ENCODE results near the gene ANKIB1. TPM values are rescaled to one million over a fixed set of nuclear protein-coding genes. Genes with fewer than 3 reads are reported as not detected.
A peak's percentile ranks its signal among the peaks of the same experiment; 100 is the strongest.
"Not testable (repeated sequence)": the region's sequence is repeated elsewhere in the genome, so short reads cannot be mapped to it uniquely, and the experiment has no call there.

ANKIB1 gene
- total RNA-seq, 4 donors from 2014 or later: 34.1 to 66.1 (median 58.2) TPM

DNA sequence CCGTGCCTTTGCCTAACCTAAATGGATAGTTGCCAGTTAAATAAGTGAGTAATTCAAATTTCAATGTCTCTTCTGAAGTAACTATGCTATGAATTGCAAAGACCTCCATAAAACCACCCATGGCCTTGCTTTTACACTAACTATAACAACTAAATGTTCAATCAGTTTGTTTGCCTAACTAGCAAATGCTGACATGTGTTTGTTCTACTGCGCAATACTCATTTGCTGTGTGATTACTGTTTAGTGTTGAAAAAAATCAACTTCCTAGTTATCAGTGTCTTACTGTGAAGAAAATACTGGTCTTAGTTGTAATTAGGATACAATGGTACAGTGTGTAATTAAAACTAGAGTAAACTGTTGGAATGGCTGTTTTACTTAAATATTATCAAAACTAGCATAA lies 154.2 kb downstream of the ANKIB1 start:
- Histone ChIP-seq H3K36me3 (peaks cover 34% of the 10 kb centered on the region), H3K4me1 (peaks cover 11% of the 10 kb centered on the region), H3K4me3 (no peak overlapping the region), H3K27me3 (no peaks in the 10 kb centered on the region), H3K9me3 (no peaks in the 10 kb centered on the region), H3K27ac (no peak overlapping the region)
- 90% methylated on average over 2 of the region's 2 CpGs for WGBS
- no peak for DNase-seq (ENCODE audit: low spot score in 2 of 2)
- TF ChIP-seq POLR2AphosphoS5 (IDR thresholded peaks at IDR 0.05) (no peak), POLR2A (IDR thresholded peaks at IDR 0.05) (no peak), EP300 (IDR thresholded peaks at IDR 0.05) (no peak)
- TF ChIP-seq, protein P1, sequence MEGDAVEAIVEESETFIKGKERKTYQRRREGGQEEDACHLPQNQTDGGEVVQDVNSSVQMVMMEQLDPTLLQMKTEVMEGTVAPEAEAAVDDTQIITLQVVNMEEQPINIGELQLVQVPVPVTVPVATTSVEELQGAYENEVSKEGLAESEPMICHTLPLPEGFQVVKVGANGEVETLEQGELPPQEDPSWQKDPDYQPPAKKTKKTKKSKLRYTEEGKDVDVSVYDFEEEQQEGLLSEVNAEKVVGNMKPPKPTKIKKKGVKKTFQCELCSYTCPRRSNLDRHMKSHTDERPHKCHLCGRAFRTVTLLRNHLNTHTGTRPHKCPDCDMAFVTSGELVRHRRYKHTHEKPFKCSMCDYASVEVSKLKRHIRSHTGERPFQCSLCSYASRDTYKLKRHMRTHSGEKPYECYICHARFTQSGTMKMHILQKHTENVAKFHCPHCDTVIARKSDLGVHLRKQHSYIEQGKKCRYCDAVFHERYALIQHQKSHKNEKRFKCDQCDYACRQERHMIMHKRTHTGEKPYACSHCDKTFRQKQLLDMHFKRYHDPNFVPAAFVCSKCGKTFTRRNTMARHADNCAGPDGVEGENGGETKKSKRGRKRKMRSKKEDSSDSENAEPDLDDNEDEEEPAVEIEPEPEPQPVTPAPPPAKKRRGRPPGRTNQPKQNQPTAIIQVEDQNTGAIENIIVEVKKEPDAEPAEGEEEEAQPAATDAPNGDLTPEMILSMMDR (IDR thresholded peaks at IDR 0.05): no peak

- no peak for TF ChIP-seq POLR2A (IDR thresholded peaks at IDR 0.05)
- no peak for TF ChIP-seq EP300 (IDR thresholded peaks at IDR 0.05)
- no peak for TF ChIP-seq POLR2AphosphoS5 (IDR thresholded peaks at IDR 0.05)
- TF ChIP-seq, protein P1 (IDR thresholded peaks at IDR 0.05): no peak
- no peaks in the 10 kb centered on the region for H3K9me3 ChIP-seq
- WGBS: 60% methylated on average over 3 of the region's 4 CpGs
- H3K36me3 ChIP-seq: peaks cover 10% of the 10 kb centered on the region
- DNase-seq (ENCODE audit: low spot score in 2 of 2): no peak
- H3K4me3 ChIP-seq: no peak overlapping the region
- H3K27ac ChIP-seq: peak overlapping the region; percentile 39
- H3K4me1 ChIP-seq: peaks cover 11% of the 10 kb centered on the region
- no peaks in the 10 kb centered on the region for H3K27me3 ChIP-seq
Measured at GRCh38 chr7:92402920-92403759, 157.4 kb downstream of the ANKIB1 start.

DNA sequence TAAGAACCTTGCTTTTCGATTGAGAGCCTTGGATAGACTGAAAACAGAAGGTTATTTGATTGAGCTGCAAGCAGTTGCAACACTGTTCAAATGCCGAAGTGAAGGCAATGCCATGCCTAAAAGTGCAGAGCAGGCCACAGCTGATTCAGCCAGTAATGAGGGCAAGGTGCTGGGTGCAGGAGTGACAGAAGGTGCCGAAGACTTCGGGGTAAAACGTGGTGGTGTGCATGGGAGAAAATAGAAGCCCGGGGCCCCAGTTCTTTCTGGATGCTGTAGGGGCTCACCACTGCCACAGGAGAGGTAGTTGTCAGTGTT lies 157.9 kb downstream of the ANKIB1 start:
- DNase-seq (ENCODE audit: low spot score in 2 of 2): no peak
- Histone ChIP-seq H3K27ac (peak overlapping the region; percentile 39), H3K4me1 (peaks cover 11% of the 10 kb centered on the region), H3K4me3 (no peak overlapping the region), H3K27me3 (no peaks in the 10 kb centered on the region), H3K36me3 (peaks cover 5% of the 10 kb centered on the region), H3K9me3 (no peaks in the 10 kb centered on the region)
- 89% methylated on average over 6 of the region's 6 CpGs for WGBS
- TF ChIP-seq POLR2A (IDR thresholded peaks at IDR 0.05) (no peak), EP300 (IDR thresholded peaks at IDR 0.05) (no peak), POLR2AphosphoS5 (IDR thresholded peaks at IDR 0.05) (no peak)
- TF ChIP-seq, protein P1 (IDR thresholded peaks at IDR 0.05): no peak

- no peaks in the 10 kb centered on the region for H3K27me3 ChIP-seq
- WGBS: 78% methylated on average over 6 of the region's 6 CpGs
- no peak overlapping the region for H3K4me3 ChIP-seq
- DNase-seq (ENCODE audit: low spot score in 2 of 2): no peak
- H3K9me3 ChIP-seq: no peaks in the 10 kb centered on the region
- no peak overlapping the region for H3K27ac ChIP-seq
- TF ChIP-seq POLR2A (IDR thresholded peaks at IDR 0.05): no peak
- no peak for TF ChIP-seq POLR2AphosphoS5 (IDR thresholded peaks at IDR 0.05)
- TF ChIP-seq, protein P1 (IDR thresholded peaks at IDR 0.05): no peak
- no peak for TF ChIP-seq EP300 (IDR thresholded peaks at IDR 0.05)
- no peaks in the 10 kb centered on the region for H3K36me3 ChIP-seq
- peaks cover 11% of the 10 kb centered on the region for H3K4me1 ChIP-seq
Measured at GRCh38 chr7:92404170-92404614, 158.4 kb downstream of the ANKIB1 start.

- 89% methylated on average over 1 of the region's 1 CpG for WGBS
- no peak overlapping the region for H3K27ac ChIP-seq
Measured at GRCh38 chr7:92409357-92409756, 163.6 kb downstream of the ANKIB1 start.

DNA sequence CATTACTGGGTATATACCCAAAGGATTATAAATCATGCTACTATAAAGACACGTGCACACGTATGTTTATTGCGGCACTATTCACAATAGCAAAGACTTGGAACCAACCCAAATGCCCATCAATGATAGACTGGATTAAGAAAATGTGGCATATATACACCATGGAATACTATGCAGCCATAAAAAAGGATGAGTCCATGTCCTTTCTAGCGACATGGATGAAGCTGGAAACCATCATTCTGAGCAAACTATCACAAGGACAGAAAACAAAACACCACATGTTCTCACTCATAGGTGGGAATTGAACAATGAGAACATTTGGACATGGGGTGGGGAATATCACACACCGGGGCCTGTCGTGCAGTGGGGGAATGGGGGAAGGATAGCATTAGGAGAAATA lies 164.4 kb downstream of the ANKIB1 start:
- not testable (repeated sequence) for DNase-seq (ENCODE audit: low spot score in 2 of 2); H3K36me3 ChIP-seq; H3K27ac ChIP-seq; H3K9me3 ChIP-seq; H3K27me3 ChIP-seq; H3K4me1 ChIP-seq; H3K4me3 ChIP-seq
- 98% methylated on average over 6 of the region's 6 CpGs for WGBS

More at GRCh38 chr7:92409357-92409756, 163.6 kb downstream of the ANKIB1 start:
- Histone ChIP-seq H3K4me3 (no peak overlapping the region), H3K9me3 (no peaks in the 10 kb centered on the region), H3K27me3 (peaks cover 7% of the 10 kb centered on the region), H3K4me1 (no peaks in the 10 kb centered on the region), H3K36me3 (no peaks in the 10 kb centered on the region)
- no peak for DNase-seq (ENCODE audit: low spot score in 2 of 2)
- TF ChIP-seq EP300 (IDR thresholded peaks at IDR 0.05) (no peak), POLR2A (IDR thresholded peaks at IDR 0.05) (no peak), POLR2AphosphoS5 (IDR thresholded peaks at IDR 0.05) (no peak)
- TF ChIP-seq, protein P1 (IDR thresholded peaks at IDR 0.05): no peak

All from suprapubic skin (tissue), 4 donors.